HEK293T (cell line): ENCODE results near the gene HAGH.

Source experiments
- CTCF ChIA-PET: fragments of 350-600 bp; formaldehyde crosslinking; extraction: SDS; loops from one replicate; lab custom pipeline; 2021; ENCODE audit warnings: antibody characterized with exemption, inconsistent platforms; lab: Yijun Ruan, JAX
- POLR2A ChIA-PET: fragments of 350-600 bp; formaldehyde crosslinking; extraction: SDS; loops from one replicate; lab custom pipeline; 2020; ENCODE audit warnings: antibody characterized with exemption, inconsistent platforms; lab: Yijun Ruan, JAX
- DNase-seq: peaks from one replicate; pipeline ENCODE4 v3.0.0; 2012; ENCODE audit warnings: mixed read lengths; ENCODE audit errors: extremely low spot score
- ARNT ChIP-seq: fragments of 450-650 bp; IDR thresholded peaks from 2 replicates; pipeline ENCODE4 v1.6.1; 2017; ENCODE audit warnings: mild to moderate bottlenecking
- BHLHE40 ChIP-seq: fragments of 450-650 bp; IDR thresholded peaks from 2 replicates; pipeline ENCODE4 v1.6.1; 2016; ENCODE audit warnings: mild to moderate bottlenecking, moderate library complexity, borderline replicate concordance
- CTBP1 ChIP-seq: fragments of 450-650 bp; IDR thresholded peaks from 2 replicates; pipeline ENCODE4 v1.6.1; 2016; ENCODE audit warnings: borderline replicate concordance
- ELF4 ChIP-seq: fragments of 450-650 bp; IDR thresholded peaks from 2 replicates; pipeline ENCODE4 v1.6.1; 2017; ENCODE audit warnings: antibody characterized with exemption
- FOXA1 ChIP-seq: fragments of 450-650 bp; IDR thresholded peaks from 2 replicates; pipeline ENCODE4 v1.6.1; 2016; ENCODE audit warnings: mild to moderate bottlenecking
- FOXK2 ChIP-seq: fragments of 450-650 bp; IDR thresholded peaks from 2 replicates; pipeline ENCODE4 v1.6.1; 2016; ENCODE audit warnings: mild to moderate bottlenecking
- FOXM1 ChIP-seq: fragments of 450-650 bp; IDR thresholded peaks from 2 replicates; pipeline ENCODE4 v1.6.1; 2017; ENCODE audit warnings: mild to moderate bottlenecking, borderline replicate concordance
- HDGF ChIP-seq: fragments of 450-650 bp; IDR thresholded peaks from 2 replicates; pipeline ENCODE4 v1.6.1; 2017; ENCODE audit warnings: antibody characterized with exemption, borderline replicate concordance
- L3MBTL2 ChIP-seq: fragments of 450-650 bp; conservative IDR thresholded peaks from 2 replicates; pipeline ENCODE4 v1.6.1; 2016; ENCODE audit warnings: mild to moderate bottlenecking
- LEF1 ChIP-seq: fragments of 450-650 bp; IDR thresholded peaks from 2 replicates; pipeline ENCODE4 v1.6.1; 2017; ENCODE audit warnings: mild to moderate bottlenecking, borderline replicate concordance
- NFRKB ChIP-seq: fragments of 450-650 bp; IDR thresholded peaks from 2 replicates; pipeline ENCODE4 v1.6.1; 2016; ENCODE audit warnings: mild to moderate bottlenecking, moderate library complexity
- SP1 ChIP-seq: fragments of 450-650 bp; IDR thresholded peaks from 2 replicates; pipeline ENCODE4 v1.6.1; 2017
- SUZ12 ChIP-seq: fragments of 450-650 bp; IDR thresholded peaks from 2 replicates; pipeline ENCODE4 v1.6.1; 2016; ENCODE audit warnings: mild to moderate bottlenecking
- TARDBP ChIP-seq: fragments of 450-650 bp; IDR thresholded peaks from 2 replicates; pipeline ENCODE4 v1.6.1; 2016
- ZNF384 ChIP-seq: fragments of 450-650 bp; IDR thresholded peaks from 2 replicates; pipeline ENCODE4 v1.6.1; 2016
- TF ChIP-seq, protein P1 (sequence below): fragments of 450-650 bp; IDR thresholded peaks from 2 replicates; pipeline ENCODE4 v1.6.1; 2016

Gene HAGH

GRCh38 chr16:1761751-1762150, 64.9 kb downstream of the HAGH start:
- no peak for TF ChIP-seq BHLHE40
- TF ChIP-seq ELF4 = no peak
- TF ChIP-seq FOXM1 = no peak
- no peak for TF ChIP-seq SUZ12
- TF ChIP-seq ZNF384 = no peak
- no peak for TF ChIP-seq L3MBTL2
- TF ChIP-seq, protein P1, sequence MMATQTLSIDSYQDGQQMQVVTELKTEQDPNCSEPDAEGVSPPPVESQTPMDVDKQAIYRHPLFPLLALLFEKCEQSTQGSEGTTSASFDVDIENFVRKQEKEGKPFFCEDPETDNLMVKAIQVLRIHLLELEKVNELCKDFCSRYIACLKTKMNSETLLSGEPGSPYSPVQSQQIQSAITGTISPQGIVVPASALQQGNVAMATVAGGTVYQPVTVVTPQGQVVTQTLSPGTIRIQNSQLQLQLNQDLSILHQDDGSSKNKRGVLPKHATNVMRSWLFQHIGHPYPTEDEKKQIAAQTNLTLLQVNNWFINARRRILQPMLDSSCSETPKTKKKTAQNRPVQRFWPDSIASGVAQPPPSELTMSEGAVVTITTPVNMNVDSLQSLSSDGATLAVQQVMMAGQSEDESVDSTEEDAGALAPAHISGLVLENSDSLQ = no peak
- POLR2A ChIA-PET = no interaction called here
- CTCF ChIA-PET = no interaction called here
- DNase-seq = no peak

DNA sequence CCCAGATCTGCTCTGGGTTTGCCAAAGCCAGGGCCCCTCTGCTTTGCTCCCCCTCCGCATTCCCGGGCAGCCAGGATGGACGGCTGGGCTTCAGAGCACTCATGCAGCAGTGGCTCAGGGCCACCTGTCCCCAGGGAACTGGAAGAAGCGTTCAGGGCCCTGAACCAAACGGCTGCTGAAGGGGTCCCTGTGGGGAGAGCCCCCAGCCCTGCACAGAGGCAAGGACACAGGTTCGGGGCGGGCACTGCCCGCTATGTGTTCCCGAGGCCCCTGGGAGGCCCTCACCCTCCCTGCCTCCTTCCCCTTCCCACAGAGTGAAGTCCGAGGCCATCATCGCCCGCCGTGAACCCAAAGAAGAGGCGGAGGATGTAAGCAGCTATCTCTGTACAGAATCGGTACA, 65.7 kb downstream of the HAGH start:
- CTCF ChIA-PET = no interaction called here
- TF ChIP-seq HDGF (no peak), SP1 (no peak), L3MBTL2 (no peak)
- no peak for DNase-seq
- POLR2A ChIA-PET = interaction anchor here (1.3 kb wide), 1 partner anchor 11 kb away, joined by 5 read pairs; the partner anchor contains the start of genes EME2 and NME3

GRCh38 chr16:1759511-1759910, 67.1 kb downstream of the HAGH start:
- no peak for TF ChIP-seq NFRKB
- TF ChIP-seq TARDBP = no peak
- TF ChIP-seq BHLHE40 = no peak
- TF ChIP-seq LEF1 = no peak
- no peak for TF ChIP-seq L3MBTL2
- TF ChIP-seq ELF4 = no peak
- no peak for TF ChIP-seq ARNT
- TF ChIP-seq FOXM1 = no peak
- no peak for TF ChIP-seq FOXA1
- no peak for TF ChIP-seq SUZ12
- TF ChIP-seq ZNF384 = no peak
- no peak for TF ChIP-seq HDGF
- no peak for TF ChIP-seq FOXK2
- ChIA-PET CTCF (no interaction called here), POLR2A (interaction anchor here (1.3 kb wide), 2 partner anchors 13 kb away, joined by 3 to 5 read pairs; partner anchors contain the start of genes EME2, MRPS34 and NME3)
- no peak for DNase-seq

DNA sequence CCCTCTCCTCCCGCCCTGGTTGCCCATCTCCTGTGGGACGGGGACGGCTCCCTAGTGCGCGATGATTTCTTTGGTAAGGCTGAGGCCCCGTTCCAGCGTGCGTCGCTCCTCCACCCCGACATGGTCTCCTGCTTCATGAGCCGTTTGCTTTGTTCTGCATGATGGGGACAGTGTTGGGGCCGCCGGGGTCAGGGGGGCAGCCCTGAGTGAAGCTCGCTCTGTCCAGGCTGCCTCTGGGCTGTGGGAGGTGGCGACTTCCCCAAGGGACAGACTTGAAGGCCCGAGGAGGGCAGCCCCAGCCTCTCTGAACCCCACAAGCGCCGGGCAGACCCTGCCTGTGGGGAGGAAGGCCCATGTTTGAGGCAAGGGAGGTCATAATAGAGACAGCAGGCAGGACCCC, 67.7 kb downstream of the HAGH start:
- ChIA-PET CTCF (no interaction called here), POLR2A (interaction anchor here (1.3 kb wide), 1 partner anchor 13 kb away, joined by 3 read pairs; the partner anchor contains the start of genes EME2 and MRPS34)
- DNase-seq = no peak
- TF ChIP-seq FOXK2 = no peak
- no peak for TF ChIP-seq ELF4
- TF ChIP-seq, protein P1 = no peak
- TF ChIP-seq CTBP1 = no peak
- TF ChIP-seq BHLHE40 = no peak
- no peak for TF ChIP-seq L3MBTL2
- TF ChIP-seq TARDBP = no peak

DNA sequence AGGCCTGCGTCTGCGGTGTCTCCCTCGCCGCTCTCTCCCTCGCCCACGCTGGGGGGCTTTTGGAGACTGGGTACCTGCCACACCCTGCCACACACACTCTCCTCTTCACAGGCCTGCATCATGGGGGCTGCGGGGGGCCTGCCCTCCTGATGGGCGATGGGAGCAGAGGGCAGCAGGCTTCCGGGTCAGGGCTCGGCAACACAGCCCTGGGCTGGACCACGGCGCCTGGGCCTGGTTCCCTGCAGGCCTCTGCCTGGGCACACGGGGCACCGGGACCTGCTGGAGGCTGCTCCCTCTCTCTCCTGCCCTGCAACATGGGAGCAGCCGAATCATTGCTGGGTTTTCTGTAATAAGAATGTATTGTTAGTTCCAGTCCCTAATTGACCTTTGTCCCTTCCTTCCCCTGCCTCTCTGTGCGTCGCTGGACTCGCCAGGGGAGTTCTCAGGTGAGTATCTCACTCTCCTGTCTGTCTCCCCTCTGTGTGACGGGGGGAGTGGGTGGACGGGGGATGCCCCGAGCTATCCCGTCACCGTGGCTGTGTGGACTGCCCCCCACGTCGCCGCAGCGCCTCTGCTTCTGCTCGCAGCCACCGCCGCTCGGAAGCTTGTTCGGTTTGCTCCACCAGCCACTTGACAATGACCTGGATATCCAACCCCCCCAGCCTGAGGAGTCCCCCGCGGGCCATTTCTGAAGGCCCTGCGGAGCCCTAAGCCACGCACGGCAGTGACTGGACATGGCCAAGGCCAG, 68.7 kb downstream of the HAGH start:
- no peak for DNase-seq
- TF ChIP-seq, protein P1 = no peak
- no peak for TF ChIP-seq FOXK2
- no peak for TF ChIP-seq FOXA1
- TF ChIP-seq HDGF = no peak
- TF ChIP-seq CTBP1 = no peak
- no peak for TF ChIP-seq ELF4
- TF ChIP-seq ARNT = no peak
- no peak for TF ChIP-seq FOXM1
- no peak for TF ChIP-seq SP1
- ChIA-PET POLR2A (interaction anchor here (1.3 kb wide), 1 partner anchor 15 kb away, joined by 3 read pairs; the partner anchor contains the start of genes EME2 and MRPS34), CTCF (no interaction called here)
